Caco-2 (cell line): ENCODE measurements around the gene DYNLL1. TPM values are rescaled to one million over a fixed set of nuclear protein-coding genes. Genes with fewer than 3 reads are reported as not detected.
A peak's percentile ranks its signal among the peaks of the same experiment; 100 is the strongest.

ENCODE experiments used
- BruUV-seq: library from RNA; stranded (reverse); fragments of 400-500 nt; replicated peaks from 2 replicates; lab custom pipeline; 2021; lab: Mats Ljungman, UMichigan
- CTCF ChIA-PET: fragments of 300-600 bp; sonication (Branson Sonifier 250); formaldehyde crosslinking; loops from one replicate; lab custom pipeline; 2022; ENCODE audit warnings: antibody characterized with exemption; lab: Charles Lee
- POLR2A ChIA-PET: fragments of 300-600 bp; sonication (Branson Sonifier 250); formaldehyde crosslinking; loops from one replicate; lab custom pipeline; 2022; ENCODE audit warnings: antibody characterized with exemption; lab: Charles Lee
- DNase-seq, 2 experiments: peaks; one replicate each; pipeline versions ENCODE4 v3.0.0 to v3.0.0-alpha.2; 2020 to 2022
- H3K27me3 ChIP-seq: replicated peaks from 2 replicates; pipeline ENCODE4 v1.6.0; 2011; ENCODE audit warnings: low read length; ENCODE audit not compliant: control insufficient read depth, insufficient read depth
- H3K36me3 ChIP-seq: 2 replicates; pipeline ENCODE4 v1.5.1; 2011; ENCODE audit warnings: low read length; ENCODE audit not compliant: control insufficient read depth, insufficient read depth
- H3K4me1 ChIP-seq: fragments of 250-450 bp; sonication (Bioruptor Pico); 2 replicates; pipeline ENCODE4 v1.5.1; 2020; ENCODE audit warnings: mild to moderate bottlenecking
- H3K4me3 ChIP-seq: 2 replicates; pipeline ENCODE4 v1.5.1; 2011; ENCODE audit warnings: low read depth, mild to moderate bottlenecking, control low read depth, low read length
- H3K9me3 ChIP-seq: fragments of 250-450 bp; sonication (Bioruptor Pico); 2 replicates; pipeline ENCODE4 v1.5.1; 2020; ENCODE audit warnings: mild to moderate bottlenecking, moderate library complexity
- H3K27ac Mint-ChIP-seq: one replicate; pipeline ENCODE4 v1.8.0; 2022; ENCODE audit warnings: mixed read lengths; ENCODE audit not compliant: unreplicated experiment
- H3K27me3 Mint-ChIP-seq: one replicate; pipeline ENCODE4 v1.8.0; 2022; ENCODE audit warnings: mixed read lengths; ENCODE audit not compliant: insufficient read depth, unreplicated experiment
- H3K36me3 Mint-ChIP-seq: one replicate; pipeline ENCODE4 v1.8.0; 2022; ENCODE audit warnings: mild to moderate bottlenecking, mixed read lengths; ENCODE audit not compliant: insufficient read depth, unreplicated experiment
- H3K4me1 Mint-ChIP-seq: one replicate; pipeline ENCODE4 v1.8.0; 2022; ENCODE audit warnings: low read depth, mixed read lengths; ENCODE audit not compliant: unreplicated experiment
- H3K4me3 Mint-ChIP-seq: one replicate; pipeline ENCODE4 v1.8.0; 2022; ENCODE audit warnings: mild to moderate bottlenecking, moderate library complexity, mixed read lengths; ENCODE audit not compliant: unreplicated experiment
- H3K9me3 Mint-ChIP-seq: one replicate; pipeline ENCODE4 v1.8.0; 2022; ENCODE audit warnings: mixed read lengths; ENCODE audit not compliant: unreplicated experiment
- CTCF ChIP-seq, 2 experiments: fragments of 200-600 bp in 1 of 2; IDR thresholded peaks; 1 replicate in 1 of 2; 2 replicates in 1 of 2; pipeline versions ENCODE4 v1.5.1 to v1.8.0; 2011 to 2022; ENCODE audit warnings: antibody characterized with exemption in 1 of 2, control low read depth in 1 of 2, inconsistent platforms in 1 of 2, low read depth in 1 of 2, low read length in 1 of 2, mild to moderate bottlenecking in 1 of 2, moderate library complexity in 1 of 2; ENCODE audit not compliant: insufficient read depth in 1 of 2, severe bottlenecking in 1 of 2, unreplicated experiment in 1 of 2
- intact Hi-C: fragments of 100-400 bp; cut with micrococcal nuclease; formaldehyde crosslinking; loops from one replicate; pipeline ENCODE4 v1.10.0; 2022; ENCODE audit not compliant: unreplicated experiment
- total RNA-seq: library from RNA; stranded (reverse); gene quantifications from 2 replicates; pipeline ENCODE4 v1.2.3, GENCODE V29; 2022

The DYNLL1 gene
- total RNA-seq, 1 experiment from 2014 or later = 324 TPM

DNA sequence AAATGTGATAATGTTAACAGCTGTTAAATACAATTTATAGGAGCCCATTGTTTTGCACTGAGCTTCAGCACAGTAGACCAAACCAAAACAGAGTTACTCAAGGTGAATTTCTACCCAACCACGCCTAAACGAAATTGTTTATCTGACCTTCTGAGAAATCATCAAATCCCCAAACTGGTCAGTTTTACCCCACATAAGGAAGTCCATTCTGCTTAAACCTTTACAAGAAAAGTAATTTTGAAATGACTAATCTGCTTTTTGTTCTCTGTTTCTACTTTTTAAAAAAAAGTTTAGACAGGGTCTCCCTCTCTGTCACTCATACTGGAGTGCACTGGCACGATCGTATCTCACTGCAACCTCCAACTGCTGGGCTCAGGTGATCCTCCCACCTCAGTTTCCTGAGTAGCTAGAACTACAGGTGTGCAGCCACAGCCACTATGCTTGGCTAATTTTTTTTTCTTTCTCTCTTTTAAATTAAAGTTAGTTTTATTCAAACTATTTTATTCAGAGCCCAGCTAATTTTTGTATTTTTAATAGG is 36.9 kb downstream of the DYNLL1 start:
- BruUV-seq = no TSS peak
- POLR2A ChIA-PET = no interaction called here
- Mint-ChIP-seq H3K4me3 (no peak overlapping the region), H3K36me3 (peaks cover 43% of the 10 kb centered on the region), H3K4me1 (no peaks in the 10 kb centered on the region), H3K27ac (no peak overlapping the region), H3K27me3 (no peaks in the 10 kb centered on the region), H3K9me3 (no peaks in the 10 kb centered on the region)
- no peaks in the 10 kb centered on the region for H3K9me3 ChIP-seq
- intact Hi-C loops = no loop called here
- no peak for DNase-seq
- CTCF ChIA-PET = no interaction called here
- H3K27me3 ChIP-seq = no peaks in the 10 kb centered on the region
- no peak overlapping the region for H3K4me3 ChIP-seq
- peaks cover 23% of the 10 kb centered on the region for H3K4me1 ChIP-seq
- TF ChIP-seq CTCF (IDR thresholded peaks at IDR 0.05; ENCODE audit: insufficient read depth in 1 of 2, low read depth in 1 of 2, low read length in 1 of 2, severe bottlenecking in 1 of 2, unreplicated experiment in 1 of 2) = no peak
- no peaks in the 10 kb centered on the region for H3K36me3 ChIP-seq

DNA sequence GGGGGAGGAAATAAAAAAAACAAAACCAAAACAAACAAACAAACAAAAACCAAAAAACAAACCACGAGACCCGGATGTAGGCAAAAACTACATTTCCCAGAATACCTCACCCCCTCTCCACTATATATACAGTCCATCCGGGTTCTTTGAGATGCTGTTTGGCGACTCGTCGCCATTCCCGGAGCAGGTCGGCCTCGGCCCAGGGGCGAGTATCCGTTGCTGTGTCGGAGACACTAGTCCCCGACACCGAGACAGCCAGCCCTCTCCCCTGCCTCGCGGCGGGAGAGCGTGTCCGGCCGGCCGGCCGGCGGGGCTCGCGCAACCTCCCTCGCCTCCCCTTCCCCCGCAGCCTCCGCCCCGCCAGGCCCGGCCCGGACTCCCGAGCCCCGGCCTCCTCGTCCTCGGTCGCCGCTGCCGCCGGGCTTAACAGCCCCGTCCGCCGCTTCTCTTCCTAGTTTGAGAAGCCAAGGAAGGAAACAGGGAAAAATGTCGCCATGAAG is 38.3 kb downstream of the DYNLL1 start, which contains the start of gene RNF10:
Gene RNF10 (plus strand): TSS at position 154 of the 500 bp plus-strand sequence. CDS start 456 bp downstream, outside the sequence.
- peaks cover 7% of the 10 kb centered on the region for H3K4me1 Mint-ChIP-seq
- H3K27ac Mint-ChIP-seq = peak within 1 kb of the TSS; percentile 92
- H3K4me3 Mint-ChIP-seq = peak within 1 kb of the TSS; percentile 92
- no peaks in the 10 kb centered on the region for H3K36me3 ChIP-seq
- H3K27me3 ChIP-seq = no peaks in the 10 kb centered on the region
- no TSS peak for BruUV-seq
- peak within 1 kb of the TSS; percentile 81 for H3K4me3 ChIP-seq
- no peaks in the 10 kb centered on the region for H3K9me3 ChIP-seq
- no peak for TF ChIP-seq CTCF (IDR thresholded peaks at IDR 0.05; ENCODE audit: insufficient read depth in 1 of 2, low read depth in 1 of 2, low read length in 1 of 2, severe bottlenecking in 1 of 2, unreplicated experiment in 1 of 2)
- intact Hi-C loops = no loop called here
- H3K36me3 Mint-ChIP-seq = peaks cover 43% of the 10 kb centered on the region
- no peaks in the 10 kb centered on the region for H3K27me3 Mint-ChIP-seq
- ChIA-PET POLR2A (interaction anchor here (0.6 to 1.2 kb wide), 5 partner anchors 16 to 96 kb away, joined by 3 to 9 read pairs (median 4); partner anchors contain the start of genes COX6A1 and POP5), CTCF (no interaction called here)
- DNase-seq = peak; percentile 81 to 86
- peaks cover 34% of the 10 kb centered on the region for H3K4me1 ChIP-seq
- no peaks in the 10 kb centered on the region for H3K9me3 Mint-ChIP-seq

GRCh38 chr12:120534703-120535655 is 39.1 kb downstream of the DYNLL1 start:
- H3K27me3 Mint-ChIP-seq = no peaks in the 10 kb centered on the region
- Histone ChIP-seq H3K9me3 (no peaks in the 10 kb centered on the region), H3K4me3 (peak overlapping the region; percentile 81), H3K27me3 (no peaks in the 10 kb centered on the region), H3K4me1 (peaks cover 34% of the 10 kb centered on the region), H3K36me3 (no peaks in the 10 kb centered on the region)
- TF ChIP-seq CTCF (IDR thresholded peaks at IDR 0.05; ENCODE audit: insufficient read depth in 1 of 2, low read depth in 1 of 2, low read length in 1 of 2, severe bottlenecking in 1 of 2, unreplicated experiment in 1 of 2) = no peak
- H3K4me3 Mint-ChIP-seq = peak overlapping the region; percentile 92
- H3K27ac Mint-ChIP-seq = peak overlapping the region; percentile 92
- CTCF ChIA-PET = interaction anchor here (0.6 kb wide), 2 partner anchors 39 to 444 kb away, joined by 3 to 4 read pairs; partner anchors contain the start of genes DYNLL1 and HNF1A
- BruUV-seq = no TSS peak
- peaks cover 7% of the 10 kb centered on the region for H3K4me1 Mint-ChIP-seq
- H3K9me3 Mint-ChIP-seq = no peaks in the 10 kb centered on the region
- intact Hi-C loops = no loop called here
- POLR2A ChIA-PET = interaction anchor here (0.6 to 1.2 kb wide), 8 partner anchors 15 to 1044 kb away, joined by 3 to 9 read pairs (median 4); partner anchors contain the start of genes COX6A1, DYNLL1 and POP5
- H3K36me3 Mint-ChIP-seq = peaks cover 44% of the 10 kb centered on the region
- DNase-seq = peak; percentile 55 to 76
